BJ (cell line): ENCODE measurements around the gene PLA2G2E. TPM values are rescaled to one million over a fixed set of nuclear protein-coding genes. Genes with fewer than 3 reads are reported as not detected.

Experiments
- CTCF ChIA-PET: fragments of 350-600 bp; formaldehyde crosslinking; extraction: SDS; loops from one replicate; lab custom pipeline; 2021; ENCODE audit warnings: antibody characterized with exemption, inconsistent platforms; lab: Yijun Ruan, JAX
- POLR2A ChIA-PET: fragments of 300-600 bp; sonication (Branson Sonifier 250); formaldehyde crosslinking; extraction: SDS; loops from one replicate; lab custom pipeline; 2021; ENCODE audit warnings: antibody characterized with exemption; lab: Charles Lee
- DNase-seq: peaks from one replicate; pipeline ENCODE4 v3.0.0-alpha.2; 2011; ENCODE audit warnings: low read depth
- H3K27me3 ChIP-seq: 2 replicates; pipeline ENCODE4 v1.6.0; 2011; ENCODE audit warnings: low read length; ENCODE audit not compliant: control insufficient read depth, insufficient read depth
- H3K36me3 ChIP-seq: 2 replicates; pipeline ENCODE4 v1.5.1; 2011; ENCODE audit warnings: low read length; ENCODE audit not compliant: control insufficient read depth, insufficient read depth
- H3K4me3 ChIP-seq: 2 replicates; pipeline ENCODE4 v1.5.1; 2011; ENCODE audit warnings: low read depth, mild to moderate bottlenecking, control low read depth, low read length
- CTCF ChIP-seq: IDR thresholded peaks from 2 replicates; pipeline ENCODE4 v1.5.1; 2011; ENCODE audit warnings: low read depth, mild to moderate bottlenecking, control low read depth, inconsistent platforms, low read length, moderate library complexity; ENCODE audit not compliant: insufficient read depth
- polyA plus RNA-seq: library from polyadenylated mRNA; depleted of rRNA; stranded (reverse); fragments of >200 nt; gene quantifications from 2 replicates; pipeline ENCODE4 v1.2.3, GENCODE V29; 2011

The PLA2G2E gene
- polyA plus RNA-seq, 1 experiment, result not detected

- TF ChIP-seq CTCF, result no peak
- no peak overlapping the region for H3K4me3 ChIP-seq
- ChIA-PET CTCF (interaction anchor here (0.6 kb wide), 1 partner anchor 27 kb away, joined by 3 read pairs; no protein-coding TSS in a partner anchor), POLR2A (no interaction called here)
- no peaks in the 10 kb centered on the region; the same call in 1 of the 2 replicates for H3K27me3 ChIP-seq
- DNase-seq, result no peak
- no peaks in the 10 kb centered on the region for H3K36me3 ChIP-seq
These were observed 19.2 kb upstream of the PLA2G2E start for GRCh38 chr1:19942657-19943056.

GRCh38 chr1:19942088-19942487 lies 18.7 kb upstream of the PLA2G2E start:
- DNase-seq, result no peak
- Histone ChIP-seq H3K4me3 (no peak overlapping the region), H3K27me3 (no peaks in the 10 kb centered on the region; the same call in 1 of the 2 replicates), H3K36me3 (no peaks in the 10 kb centered on the region)
- ChIA-PET POLR2A (no interaction called here), CTCF (no interaction called here)
- no peak for TF ChIP-seq CTCF

- no peak overlapping the region for H3K4me3 ChIP-seq
- no peaks in the 10 kb centered on the region for H3K36me3 ChIP-seq
- DNase-seq, result no peak
- TF ChIP-seq CTCF, result no peak
- ChIA-PET POLR2A (no interaction called here), CTCF (interaction anchor here (0.5 kb wide), 1 partner anchor 206 kb away, joined by 3 read pairs; no protein-coding TSS in a partner anchor)
- H3K27me3 ChIP-seq, result no peaks in the 10 kb centered on the region; the same call in 1 of the 2 replicates
These were observed 17.8 kb upstream of the PLA2G2E start for GRCh38 chr1:19941206-19941568.

GRCh38 chr1:19940486-19941205 lies 17.2 kb upstream of the PLA2G2E start:
- POLR2A ChIA-PET, result no interaction called here
- TF ChIP-seq CTCF, result no peak
- Histone ChIP-seq H3K27me3 (no peaks in the 10 kb centered on the region; the same call in 1 of the 2 replicates), H3K36me3 (no peaks in the 10 kb centered on the region), H3K4me3 (no peak overlapping the region)
- CTCF ChIA-PET, result interaction anchor here (0.5 kb wide), 1 partner anchor 207 kb away, joined by 3 read pairs; no protein-coding TSS in a partner anchor
- no peak for DNase-seq

GRCh38 chr1:19938472-19938871 lies 15.1 kb upstream of the PLA2G2E start:
- TF ChIP-seq CTCF, result no peak
- H3K36me3 ChIP-seq, result no peaks in the 10 kb centered on the region
- no peak overlapping the region for H3K4me3 ChIP-seq
- CTCF ChIA-PET, result no interaction called here
- POLR2A ChIA-PET, result no interaction called here
- DNase-seq, result no peak
- no peaks in the 10 kb centered on the region for H3K27me3 ChIP-seq
